Activated T-cell treated with anti-CD3 and anti-CD28 coated beads, Interleukin-2, amount 50 U/mL, for 72 hours (primary cell): ENCODE measurements around the gene CDC25A. TPM values are rescaled to one million over a fixed set of nuclear protein-coding genes. Genes with fewer than 3 reads are reported as not detected.
"Not testable (repeated sequence)": the region's sequence is repeated elsewhere in the genome, so short reads cannot be mapped to it uniquely, and the experiment has no call there.

Experiments
- ATAC-seq, 2 donors: fragments of 150-1000 bp; cut with Tn5 transposase; replicated peaks in 1 of 2; 2 replicates each; pipeline ENCODE4 v1.10.0; 2021; ENCODE audit warnings: moderate library complexity in 2 of 2, mild to moderate bottlenecking in 1 of 2
- DNase-seq, 2 donors: peaks; one replicate each; pipeline ENCODE4 v3.0.0; 2021 to 2022; ENCODE audit warnings: mixed read lengths in 1 of 2
- H3K27ac Mint-ChIP-seq: one replicate; pipeline ENCODE4 v1.8.0; 2022; ENCODE audit warnings: mild to moderate bottlenecking, moderate library complexity, mixed read lengths
- H3K27me3 Mint-ChIP-seq: one replicate; pipeline ENCODE4 v1.8.0; 2022; ENCODE audit warnings: low read depth, mixed read lengths
- H3K36me3 Mint-ChIP-seq, 2 donors: one replicate each; pipeline ENCODE4 v1.8.0; 2022; ENCODE audit warnings: mixed read lengths in 2 of 2, mild to moderate bottlenecking in 1 of 2; ENCODE audit not compliant: insufficient read depth in 2 of 2
- H3K4me1 Mint-ChIP-seq: one replicate; pipeline ENCODE4 v1.8.0; 2022; ENCODE audit warnings: low read depth, mixed read lengths
- H3K4me3 Mint-ChIP-seq, 2 donors: one replicate each; pipeline ENCODE4 v1.8.0; 2022; ENCODE audit warnings: mild to moderate bottlenecking in 2 of 2, mixed read lengths in 2 of 2, moderate library complexity in 2 of 2
- H3K9me3 Mint-ChIP-seq, 2 donors: one replicate each; pipeline ENCODE4 v1.8.0; 2022; ENCODE audit warnings: mixed read lengths in 2 of 2
- total RNA-seq, 2 donors: library from RNA; stranded (reverse); gene quantifications; one replicate each; pipeline ENCODE4 v1.2.3, GENCODE V29; 2022

The CDC25A gene
- total RNA-seq, 2 donors from 2014 or later = 27.8 to 31.6 TPM

- ATAC-seq (no peak), DNase-seq (no peak)
- H3K4me1 Mint-ChIP-seq = no peaks in the 10 kb centered on the region
- no peak overlapping the region for H3K4me3 Mint-ChIP-seq
- no peak overlapping the region for H3K27ac Mint-ChIP-seq
- H3K27me3 Mint-ChIP-seq = no peaks in the 10 kb centered on the region
- H3K36me3 Mint-ChIP-seq = no peaks in the 10 kb centered on the region
- no peaks in the 10 kb centered on the region for H3K9me3 Mint-ChIP-seq
Observed at GRCh38 chr3:48215466-48215865, 27.2 kb upstream of the CDC25A start.

GRCh38 chr3:48215019-48215418 lies 26.8 kb upstream of the CDC25A start:
- Mint-ChIP-seq H3K4me1 (no peaks in the 10 kb centered on the region), H3K4me3 (no peak overlapping the region), H3K27me3 (no peaks in the 10 kb centered on the region), H3K27ac (no peak overlapping the region), H3K36me3 (peaks cover 0 to under 1% of the 10 kb centered on the region in 2 donors), H3K9me3 (no peaks in the 10 kb centered on the region)
- no peak for DNase-seq
- no peak for ATAC-seq

GRCh38 chr3:48214225-48214624 lies 26.0 kb upstream of the CDC25A start:
- Mint-ChIP-seq H3K27me3 (no peaks in the 10 kb centered on the region), H3K4me3 (no peak overlapping the region), H3K36me3 (peaks cover 0 to 2% of the 10 kb centered on the region in 2 donors), H3K4me1 (no peaks in the 10 kb centered on the region), H3K9me3 (no peaks in the 10 kb centered on the region), H3K27ac (no peak overlapping the region)
- ATAC-seq (no peak), DNase-seq (no peak)

- not testable (repeated sequence) for H3K4me1 Mint-ChIP-seq, DNase-seq, H3K4me3 Mint-ChIP-seq, H3K27ac Mint-ChIP-seq, H3K36me3 Mint-ChIP-seq, H3K9me3 Mint-ChIP-seq, ATAC-seq, H3K27me3 Mint-ChIP-seq
Observed at GRCh38 chr3:48211776-48212175, 23.6 kb upstream of the CDC25A start.

- not testable (repeated sequence) for H3K9me3 Mint-ChIP-seq, H3K36me3 Mint-ChIP-seq
Observed at GRCh38 chr3:48210534-48210933, 22.3 kb upstream of the CDC25A start.

GRCh38 chr3:48209445-48209844 lies 21.2 kb upstream of the CDC25A start:
- no peaks in the 10 kb centered on the region for H3K4me1 Mint-ChIP-seq
- DNase-seq (no peak), ATAC-seq (no peak)
- no peak overlapping the region for H3K27ac Mint-ChIP-seq
- H3K27me3 Mint-ChIP-seq = no peaks in the 10 kb centered on the region
- no peak overlapping the region for H3K4me3 Mint-ChIP-seq
- peaks cover 0 to 2% of the 10 kb centered on the region in 2 donors for H3K36me3 Mint-ChIP-seq
- H3K9me3 Mint-ChIP-seq = no peaks in the 10 kb centered on the region

More at GRCh38 chr3:48210534-48210933, 22.3 kb upstream of the CDC25A start:
- not testable (repeated sequence) for ATAC-seq, H3K27me3 Mint-ChIP-seq, H3K4me1 Mint-ChIP-seq, DNase-seq, H3K4me3 Mint-ChIP-seq, H3K27ac Mint-ChIP-seq

GRCh38 chr3:48208076-48208475 lies 19.9 kb upstream of the CDC25A start:
- DNase-seq (no peak), ATAC-seq (no peak)
- H3K27ac Mint-ChIP-seq = no peak overlapping the region
- H3K27me3 Mint-ChIP-seq = no peaks in the 10 kb centered on the region
- H3K4me1 Mint-ChIP-seq = no peaks in the 10 kb centered on the region
- no peaks in the 10 kb centered on the region for H3K9me3 Mint-ChIP-seq
- peaks cover 0 to 2% of the 10 kb centered on the region in 2 donors for H3K36me3 Mint-ChIP-seq
- no peak overlapping the region for H3K4me3 Mint-ChIP-seq

GRCh38 chr3:48202632-48203031 lies 14.4 kb upstream of the CDC25A start:
- no peaks in the 10 kb centered on the region for H3K36me3 Mint-ChIP-seq
- no peak for ATAC-seq

GRCh38 chr3:48199117-48199516 lies 10.9 kb upstream of the CDC25A start:
- no peak for ATAC-seq
- Mint-ChIP-seq H3K9me3 (no peaks in the 10 kb centered on the region), H3K36me3 (no peaks in the 10 kb centered on the region), H3K27me3 (no peaks in the 10 kb centered on the region), H3K4me1 (no peaks in the 10 kb centered on the region), H3K4me3 (no peak overlapping the region), H3K27ac (no peak overlapping the region)
- DNase-seq = no peak

More at GRCh38 chr3:48202632-48203031, 14.4 kb upstream of the CDC25A start:
- no peaks in the 10 kb centered on the region for H3K27me3 Mint-ChIP-seq
- H3K4me1 Mint-ChIP-seq = no peaks in the 10 kb centered on the region
- no peak for DNase-seq
- no peaks in the 10 kb centered on the region for H3K9me3 Mint-ChIP-seq
- no peak overlapping the region for H3K4me3 Mint-ChIP-seq
- H3K27ac Mint-ChIP-seq = no peak overlapping the region

- no peaks in the 10 kb centered on the region for H3K27me3 Mint-ChIP-seq
- DNase-seq (no peak), ATAC-seq (no peak)
- no peaks in the 10 kb centered on the region for H3K4me1 Mint-ChIP-seq
- H3K4me3 Mint-ChIP-seq = no peak overlapping the region
- no peaks in the 10 kb centered on the region for H3K36me3 Mint-ChIP-seq
- no peak overlapping the region for H3K27ac Mint-ChIP-seq
- H3K9me3 Mint-ChIP-seq = no peaks in the 10 kb centered on the region
Observed at GRCh38 chr3:48196611-48197010, 8.4 kb upstream of the CDC25A start.

GRCh38 chr3:48194446-48195071 lies 6.3 kb upstream of the CDC25A start:
- no peaks in the 10 kb centered on the region for H3K36me3 Mint-ChIP-seq
- H3K9me3 Mint-ChIP-seq = no peaks in the 10 kb centered on the region
- no peak overlapping the region for H3K27ac Mint-ChIP-seq
- DNase-seq = peak; percentile 29 to 37
- no peaks in the 10 kb centered on the region for H3K4me1 Mint-ChIP-seq
- H3K4me3 Mint-ChIP-seq = no peak overlapping the region
- ATAC-seq = peak in 1 of 2 donors; percentile 20
- H3K27me3 Mint-ChIP-seq = no peaks in the 10 kb centered on the region

- DNase-seq (no peak), ATAC-seq (no peak)
- H3K4me1 Mint-ChIP-seq = peaks cover 22% of the 10 kb centered on the region
- no peaks in the 10 kb centered on the region for H3K9me3 Mint-ChIP-seq
- H3K36me3 Mint-ChIP-seq = peaks cover 10 to 13% of the 10 kb centered on the region in 2 donors
- H3K27ac Mint-ChIP-seq = no peak overlapping the region
- no peaks in the 10 kb centered on the region for H3K27me3 Mint-ChIP-seq
- H3K4me3 Mint-ChIP-seq = no peak overlapping the region
Observed at GRCh38 chr3:48190911-48191310, 2.7 kb upstream of the CDC25A start.

GRCh38 chr3:48189321-48189720 lies 1.1 kb upstream of the CDC25A start:
- DNase-seq (no peak), ATAC-seq (no peak)
- Mint-ChIP-seq H3K4me3 (peak overlapping the region; percentile 89 to 95), H3K36me3 (peaks cover 10 to 26% of the 10 kb centered on the region in 2 donors), H3K27ac (no peak overlapping the region), H3K4me1 (peaks cover 25% of the 10 kb centered on the region), H3K27me3 (no peaks in the 10 kb centered on the region), H3K9me3 (no peaks in the 10 kb centered on the region)
